Raji (cell line): ENCODE data around the gene TMEM9.
A peak's percentile ranks its signal among the peaks of the same experiment; 100 is the strongest.

Experiments used
- POLR2A ChIP-seq: IDR thresholded peaks from 2 replicates; pipeline ENCODE4 v1.6.1; 2011; ENCODE audit warnings: low read depth, low read length, control low read depth; ENCODE audit not compliant: insufficient read depth

TMEM9 gene

DNA sequence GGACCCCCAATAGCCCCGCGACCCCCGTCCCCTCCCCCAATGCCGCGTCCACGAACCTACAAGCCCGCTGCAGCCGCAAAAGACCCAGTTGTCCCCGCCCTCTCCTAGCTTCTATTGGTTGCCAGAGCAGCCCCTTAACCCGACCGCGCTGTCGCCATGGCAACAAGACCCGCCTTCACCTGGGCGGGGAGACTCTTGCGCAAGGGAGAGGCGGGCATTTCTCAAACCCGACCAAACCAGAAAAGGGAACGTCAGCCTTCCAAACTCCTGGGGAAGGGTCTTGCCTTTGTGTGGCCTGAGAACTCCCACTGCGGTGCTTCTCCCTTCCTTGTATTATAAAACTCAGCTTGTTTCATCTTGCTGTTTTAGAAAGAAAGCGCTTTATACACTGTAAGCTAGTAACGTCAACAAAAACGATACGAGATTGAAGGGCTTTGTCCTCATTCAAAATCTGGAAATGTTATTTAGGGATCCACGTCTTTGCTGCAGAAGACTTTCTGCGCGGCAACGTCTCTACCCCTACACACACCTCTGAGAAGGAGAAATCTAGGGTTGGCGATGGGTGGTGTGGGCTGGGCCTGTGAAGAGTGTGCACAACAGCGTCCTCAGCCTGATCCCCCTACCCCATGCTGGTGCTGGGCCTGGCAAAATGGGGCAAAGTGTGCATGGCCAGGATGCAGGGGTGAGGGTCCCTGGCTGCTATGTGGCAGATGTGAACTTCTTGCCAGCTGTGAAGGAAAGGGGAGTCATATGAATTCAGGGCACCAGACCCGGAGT, at the start of gene TMEM9:
Gene TMEM9 (minus strand): TSS at position 86 of the 777 bp plus-strand sequence. CDS start 551 bp downstream, outside the sequence.
- TF ChIP-seq POLR2A, result peak; percentile 39; the same call in 1 of the 2 replicates

GRCh38 chr1:201198598-201198997, 44.3 kb upstream of the TMEM9 start:
- no peak for TF ChIP-seq POLR2A

DNA sequence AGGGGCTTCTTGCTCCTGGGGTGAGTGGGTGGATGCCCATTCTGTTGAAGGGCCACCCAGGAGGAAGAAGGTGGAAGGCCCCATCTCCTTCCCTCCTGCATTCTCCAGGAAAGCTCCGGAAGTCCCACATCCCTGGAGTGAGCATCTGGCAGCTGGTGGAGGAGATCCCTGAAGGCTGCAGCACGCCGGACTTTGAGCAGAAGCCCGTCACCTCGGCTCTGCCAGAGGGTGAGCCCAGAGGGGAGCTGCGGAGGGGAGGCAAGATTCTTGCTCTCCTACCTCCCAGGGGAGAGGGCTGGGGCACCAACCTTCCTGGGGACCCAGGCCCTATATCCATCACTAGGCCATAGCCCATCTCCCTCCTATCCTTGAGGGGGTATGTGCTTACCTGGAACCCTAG, 39.8 kb upstream of the TMEM9 start:
- no peak for TF ChIP-seq POLR2A

DNA sequence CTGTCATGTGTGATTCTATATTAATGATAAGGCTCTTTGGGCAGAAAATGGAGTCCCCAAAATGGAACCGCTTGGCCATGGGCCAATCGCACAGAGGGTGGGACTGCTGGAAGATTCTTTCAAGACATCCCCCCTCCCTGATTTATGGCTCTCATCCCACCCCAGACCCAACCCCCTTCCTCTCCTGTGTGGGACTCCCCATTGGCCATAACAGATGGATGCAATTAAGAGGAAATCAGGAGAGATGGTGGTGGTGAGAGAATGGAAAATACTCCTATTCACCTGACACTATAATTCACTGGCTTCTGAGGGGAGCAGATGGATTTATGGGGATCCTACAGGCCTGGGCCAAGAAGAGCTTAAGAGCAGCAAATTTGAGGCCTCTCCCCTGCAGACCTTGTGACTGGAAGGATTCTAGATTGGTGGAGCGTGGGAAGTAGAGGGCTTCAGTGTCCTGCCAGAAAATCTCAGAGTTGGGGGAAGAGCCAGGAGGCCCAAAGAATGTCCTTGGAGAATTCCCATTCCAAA, 38.1 kb upstream of the TMEM9 start:
- no peak for TF ChIP-seq POLR2A

DNA sequence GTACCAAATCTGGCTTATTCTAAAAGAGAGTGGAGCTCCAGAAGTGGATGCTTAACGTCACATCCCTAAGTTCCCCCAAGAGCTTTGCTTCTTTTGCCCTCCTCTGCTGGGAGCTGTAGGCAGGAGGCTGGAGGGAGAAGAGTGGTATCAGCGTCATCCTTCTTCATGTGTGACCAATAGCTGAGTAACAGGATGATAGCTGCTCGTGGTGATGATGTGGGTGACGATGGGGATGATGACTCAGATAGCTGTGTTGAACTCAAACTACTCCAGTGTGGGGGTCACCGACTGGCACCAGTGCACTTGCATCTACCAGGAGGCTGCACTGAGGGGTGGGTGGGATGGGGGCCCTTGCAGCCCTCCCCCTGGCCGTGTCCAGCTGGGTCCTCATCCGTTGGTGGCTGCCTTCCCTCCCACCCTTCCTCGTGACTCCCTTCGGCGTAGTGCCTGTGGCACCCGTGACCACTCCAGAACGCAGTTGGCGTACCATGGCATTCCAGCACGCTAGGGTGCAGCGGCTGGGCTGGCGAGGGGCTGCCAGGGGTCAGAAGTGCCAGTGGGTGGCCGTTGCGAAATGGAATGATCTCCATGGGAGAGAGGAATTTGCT, 37.5 kb upstream of the TMEM9 start:
- TF ChIP-seq POLR2A, result no peak

GRCh38 chr1:201190624-201191051, 36.4 kb upstream of the TMEM9 start, which contains the start of gene IGFN1:
IGFN1 (plus strand) TSS chr1:201190824; CDS start chr1:201193294, 2,470 bp downstream.
- TF ChIP-seq POLR2A, result no peak

DNA sequence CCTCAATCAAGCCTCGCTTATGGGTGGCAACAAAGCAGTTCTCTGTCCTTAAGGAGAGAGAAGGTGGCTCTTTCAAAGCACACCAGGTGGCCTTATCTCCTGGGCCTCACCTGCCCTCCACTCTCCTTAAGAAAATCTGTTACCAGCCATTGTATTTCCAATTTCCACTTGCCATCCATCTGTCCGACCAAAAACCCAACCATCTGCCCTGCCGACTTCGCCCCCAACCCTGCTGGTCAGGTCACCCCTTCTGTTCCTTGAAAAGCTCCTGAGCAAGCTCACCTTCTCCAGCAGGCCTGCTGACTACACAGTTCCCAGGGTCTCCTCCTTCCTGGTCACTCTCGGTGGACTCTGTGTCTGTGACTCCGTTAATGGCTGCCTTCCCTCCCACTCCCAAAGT, 35.7 kb upstream of the TMEM9 start:
- TF ChIP-seq POLR2A, result no peak

- TF ChIP-seq POLR2A, result no peak
Measured at GRCh38 chr1:201189085-201189484, 34.8 kb upstream of the TMEM9 start.

GRCh38 chr1:201186192-201186591, 31.9 kb upstream of the TMEM9 start:
- no peak for TF ChIP-seq POLR2A

GRCh38 chr1:201185527-201186128, 31.4 kb upstream of the TMEM9 start:
- TF ChIP-seq POLR2A, result no peak

DNA sequence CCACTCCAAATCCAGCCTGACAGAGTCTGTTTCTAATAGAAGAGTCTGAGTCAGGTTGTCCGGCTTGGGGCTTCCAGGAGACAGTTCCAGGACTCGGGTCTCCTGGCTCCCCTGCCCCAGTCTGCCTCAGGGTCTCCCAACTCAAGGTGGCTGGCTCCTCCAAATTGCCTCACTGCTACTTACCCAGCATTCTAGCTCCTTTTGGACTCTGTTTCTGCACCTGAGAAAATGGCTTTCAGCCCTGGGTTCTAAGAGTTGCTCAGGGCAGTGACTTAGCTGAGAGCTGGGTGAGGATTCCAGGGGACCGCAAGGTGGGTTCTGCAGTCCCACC, 30.8 kb upstream of the TMEM9 start:
- TF ChIP-seq POLR2A, result no peak

- no peak for TF ChIP-seq POLR2A
Measured at GRCh38 chr1:201184307-201185122, 30.2 kb upstream of the TMEM9 start.

GRCh38 chr1:201183753-201184152, 29.5 kb upstream of the TMEM9 start:
- no peak for TF ChIP-seq POLR2A

DNA sequence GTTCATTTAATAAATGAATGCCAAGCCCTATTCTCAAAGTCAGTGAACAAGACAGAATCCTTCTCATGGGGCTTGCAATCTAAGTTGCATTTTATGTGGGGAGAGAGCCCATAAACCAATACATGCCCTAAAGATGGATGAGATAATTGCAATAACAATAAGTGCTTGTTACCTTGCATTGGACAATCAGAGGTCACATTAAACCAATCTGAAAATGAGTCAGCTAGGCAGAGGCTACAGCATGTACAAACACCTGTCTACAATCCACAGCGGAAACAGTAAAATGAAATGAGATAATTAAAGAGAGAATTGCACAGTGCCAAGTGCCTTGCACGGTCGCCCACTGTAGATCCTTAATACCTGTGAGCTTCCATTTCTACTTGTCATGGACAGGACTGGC, 28.9 kb upstream of the TMEM9 start:
- TF ChIP-seq POLR2A, result no peak

DNA sequence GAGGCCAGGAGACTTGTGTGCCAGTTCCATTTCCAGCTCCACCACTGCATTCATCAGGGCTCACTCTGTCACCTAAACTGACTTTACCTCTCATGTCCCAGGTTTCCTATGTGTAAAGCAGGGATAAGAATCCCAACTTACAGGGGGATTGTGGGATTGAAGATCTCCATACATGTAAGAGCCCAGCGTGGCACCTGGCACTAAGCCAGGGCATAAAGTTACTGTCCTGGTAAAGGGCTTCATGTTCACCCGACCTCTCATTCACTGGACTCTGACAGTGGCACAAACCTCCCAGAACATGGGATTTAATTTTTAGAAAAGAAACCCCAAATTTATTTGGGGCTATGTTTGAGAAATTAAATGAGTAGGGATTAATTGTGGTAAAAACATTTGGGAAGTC, 27.5 kb upstream of the TMEM9 start:
- no peak for TF ChIP-seq POLR2A
